Measurements from ENCODE around the gene FARP1. TPM values are rescaled to one million over a fixed set of nuclear protein-coding genes. Genes with fewer than 3 reads are reported as not detected.
"Not testable (repeated sequence)": the region's sequence is repeated elsewhere in the genome, so short reads cannot be mapped to it uniquely, and the experiment has no call there.

FARP1 gene
- polyA plus RNA-seq, 2 donors: 2.2 to 2.3 TPM

DNA sequence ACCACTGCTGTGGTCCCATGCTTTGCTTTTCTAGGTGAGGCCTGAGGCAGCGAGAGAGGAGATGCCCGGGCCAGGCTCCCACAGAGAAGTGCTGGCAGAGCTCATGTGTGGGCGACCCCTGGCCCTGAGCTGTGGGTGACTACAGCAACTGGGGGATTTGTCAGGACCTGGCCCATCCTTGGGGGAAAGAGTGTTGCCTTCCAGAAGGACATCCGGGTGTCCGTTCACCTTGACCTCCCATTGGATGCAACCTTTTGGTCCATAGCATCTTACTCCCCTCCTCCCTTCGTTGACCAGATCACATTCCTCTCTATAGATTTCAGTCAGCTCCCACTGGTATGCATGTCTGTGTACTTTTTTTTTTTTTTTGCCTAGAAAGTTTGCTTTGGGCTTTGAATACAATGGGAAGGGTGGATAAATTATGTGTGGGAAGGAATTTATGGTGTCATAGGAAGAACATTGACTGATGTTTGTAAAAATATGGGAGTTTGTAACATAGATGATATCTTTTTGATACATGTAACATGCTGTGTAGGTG is 118.3 kb downstream of the FARP1 start:
- Histone ChIP-seq H3K27ac (ENCODE audit: low read depth in 2 of 2, low read length in 1 of 2) (no peak overlapping the region), H3K9me3 (ENCODE audit: control insufficient read depth in 2 of 2, insufficient read depth in 1 of 2, low read depth in 1 of 2, low read length in 1 of 2) (no peaks in the 10 kb centered on the region), H3K36me3 (ENCODE audit: control insufficient read depth in 2 of 2, insufficient read depth in 2 of 2, low read length in 1 of 2) (no peaks in the 10 kb centered on the region), H3K4me1 (ENCODE audit: control insufficient read depth in 2 of 2, insufficient read depth in 2 of 2, low read length in 1 of 2) (no peaks in the 10 kb centered on the region), H3K4me3 (ENCODE audit: low read depth in 1 of 2, low read length in 2 of 2) (no peak overlapping the region), H3K27me3 (ENCODE audit: control insufficient read depth in 1 of 2, insufficient read depth in 2 of 2, low read length in 2 of 2) (no peaks in the 10 kb centered on the region)
- WGBS, 2 donors: 81 to 87% methylated on average over 6 of the region's 6 CpGs

DNA sequence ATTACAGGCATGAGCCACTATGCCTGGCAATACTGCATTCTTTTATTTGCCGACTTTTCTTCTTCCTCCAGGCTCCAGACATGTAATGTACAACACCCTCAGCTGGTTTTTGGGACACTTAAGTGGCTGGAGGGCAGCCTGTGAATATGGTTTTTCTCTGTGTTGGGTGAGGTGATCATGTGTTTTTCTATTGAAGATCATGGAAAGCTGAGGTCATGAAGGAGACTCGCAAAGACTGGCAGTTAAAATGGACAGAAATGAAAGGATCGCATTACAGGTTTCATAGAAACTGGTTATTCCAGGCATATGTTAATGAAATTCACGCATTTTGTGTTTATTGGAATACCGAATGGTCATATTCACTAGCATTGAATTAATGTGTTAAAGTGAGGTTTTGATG is 119.4 kb downstream of the FARP1 start:
- Histone ChIP-seq H3K27ac (ENCODE audit: low read depth in 2 of 2, low read length in 1 of 2) (no peak overlapping the region), H3K9me3 (ENCODE audit: control insufficient read depth in 2 of 2, insufficient read depth in 1 of 2, low read depth in 1 of 2, low read length in 1 of 2) (no peaks in the 10 kb centered on the region), H3K27me3 (ENCODE audit: control insufficient read depth in 1 of 2, insufficient read depth in 2 of 2, low read length in 2 of 2) (no peaks in the 10 kb centered on the region), H3K36me3 (ENCODE audit: control insufficient read depth in 2 of 2, insufficient read depth in 2 of 2, low read length in 1 of 2) (no peaks in the 10 kb centered on the region), H3K4me3 (ENCODE audit: low read depth in 1 of 2, low read length in 2 of 2) (no peak overlapping the region), H3K4me1 (ENCODE audit: control insufficient read depth in 2 of 2, insufficient read depth in 2 of 2, low read length in 1 of 2) (no peaks in the 10 kb centered on the region)
- WGBS, 2 donors: 85 to 88% methylated on average over 5 of the region's 5 CpGs

DNA sequence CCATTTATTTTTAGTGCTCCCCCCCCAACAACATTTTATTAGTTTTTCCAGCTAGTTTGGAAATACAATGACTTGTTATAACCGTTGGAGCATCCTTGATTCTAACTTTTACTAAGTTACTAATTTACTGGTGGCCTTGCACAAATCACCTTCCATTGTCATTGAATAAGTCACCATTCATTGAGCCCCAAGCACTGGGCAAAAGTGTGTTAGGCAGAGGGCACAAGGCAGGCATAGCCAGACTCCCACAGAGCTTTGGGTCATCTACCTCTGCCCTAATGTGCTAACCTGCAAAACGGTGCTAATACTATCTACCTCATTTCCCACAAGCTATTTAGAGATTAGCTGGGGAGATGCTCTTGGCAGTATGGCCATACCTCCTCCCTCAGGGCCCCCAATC is 120.9 kb downstream of the FARP1 start:
- Histone ChIP-seq H3K4me3 (ENCODE audit: low read depth in 1 of 2, low read length in 2 of 2) (no peak overlapping the region), H3K27ac (ENCODE audit: low read depth in 2 of 2, low read length in 1 of 2) (no peak overlapping the region), H3K36me3 (ENCODE audit: control insufficient read depth in 2 of 2, insufficient read depth in 2 of 2, low read length in 1 of 2) (no peaks in the 10 kb centered on the region), H3K27me3 (ENCODE audit: control insufficient read depth in 1 of 2, insufficient read depth in 2 of 2, low read length in 2 of 2) (no peaks in the 10 kb centered on the region), H3K4me1 (ENCODE audit: control insufficient read depth in 2 of 2, insufficient read depth in 2 of 2, low read length in 1 of 2) (no peaks in the 10 kb centered on the region), H3K9me3 (ENCODE audit: control insufficient read depth in 2 of 2, insufficient read depth in 1 of 2, low read depth in 1 of 2, low read length in 1 of 2) (no peaks in the 10 kb centered on the region)
- 78 to 83% methylated on average over 2 of the region's 2 CpGs for WGBS, 2 donors

DNA sequence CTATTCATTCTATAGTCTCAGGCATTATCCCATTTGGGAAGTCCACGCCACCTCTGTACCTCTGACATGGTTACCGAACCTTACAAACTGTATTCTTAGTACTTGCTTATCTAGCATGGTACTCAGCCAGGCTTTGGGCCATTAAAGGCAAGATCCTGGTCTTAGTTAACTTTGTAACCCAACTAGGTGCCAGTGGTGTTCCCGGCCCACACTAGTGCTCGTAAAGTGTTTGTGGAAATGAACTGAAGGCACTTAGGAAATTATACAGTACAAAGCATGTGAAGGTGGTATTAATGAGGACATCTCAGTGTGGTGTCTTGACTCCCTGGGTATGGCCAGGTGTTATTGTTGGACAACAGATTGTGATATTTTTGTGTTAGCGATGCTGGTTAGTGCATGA is 122.0 kb downstream of the FARP1 start:
- H3K36me3 ChIP-seq (ENCODE audit: control insufficient read depth in 2 of 2, insufficient read depth in 2 of 2, low read length in 1 of 2): no peaks in the 10 kb centered on the region
- H3K27ac ChIP-seq (ENCODE audit: low read depth in 2 of 2, low read length in 1 of 2): no peak overlapping the region
- H3K9me3 ChIP-seq (ENCODE audit: control insufficient read depth in 2 of 2, insufficient read depth in 1 of 2, low read depth in 1 of 2, low read length in 1 of 2): no peaks in the 10 kb centered on the region
- no peaks in the 10 kb centered on the region for H3K4me1 ChIP-seq (ENCODE audit: control insufficient read depth in 2 of 2, insufficient read depth in 2 of 2, low read length in 1 of 2)
- 96 to 97% methylated on average over 5 of the region's 5 CpGs for WGBS, 2 donors
- H3K4me3 ChIP-seq (ENCODE audit: low read depth in 1 of 2, low read length in 2 of 2): no peak overlapping the region
- no peaks in the 10 kb centered on the region for H3K27me3 ChIP-seq (ENCODE audit: control insufficient read depth in 1 of 2, insufficient read depth in 2 of 2, low read length in 2 of 2)

DNA sequence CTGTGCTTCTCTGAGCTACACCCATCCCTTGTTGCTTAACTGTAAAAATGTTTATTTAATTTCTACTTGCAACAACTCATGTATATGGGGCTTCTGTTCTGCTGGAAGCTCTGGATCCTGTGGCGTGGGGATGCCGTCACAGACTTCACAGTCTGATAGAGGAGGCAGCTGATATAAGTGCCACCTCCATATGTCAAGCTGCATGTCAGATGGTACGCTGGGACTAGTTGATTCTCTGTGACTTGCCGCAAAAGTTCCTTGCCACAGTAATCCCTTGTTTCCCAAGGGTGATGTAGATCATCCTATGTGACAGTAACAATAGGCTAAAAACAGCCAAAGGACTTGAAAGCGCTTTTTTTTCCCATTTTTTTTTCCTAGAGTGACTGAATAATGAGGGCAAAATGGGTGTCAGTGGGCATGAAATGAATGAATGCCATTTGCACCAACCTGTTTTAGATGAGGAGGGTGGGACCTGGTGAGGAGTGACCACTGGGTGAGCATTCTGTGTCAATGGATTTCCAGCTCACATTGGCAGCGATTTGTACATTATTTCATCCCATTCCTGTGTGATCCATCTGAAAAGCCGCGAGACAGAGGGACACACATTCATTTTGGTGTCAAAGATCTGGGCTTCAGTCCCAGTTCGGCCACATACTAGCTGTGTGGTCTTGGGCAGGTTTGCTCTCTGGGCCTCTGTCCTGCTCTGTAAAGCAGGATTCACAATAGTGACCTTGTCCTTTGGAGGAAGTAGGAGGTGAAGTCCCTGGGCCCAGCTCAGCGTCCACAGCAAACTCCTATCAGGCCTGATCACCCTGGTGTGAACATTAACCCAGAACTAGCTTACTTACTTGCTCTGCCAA is 123.0 kb downstream of the FARP1 start:
- Histone ChIP-seq H3K4me1 (ENCODE audit: control insufficient read depth in 2 of 2, insufficient read depth in 2 of 2, low read length in 1 of 2) (no peaks in the 10 kb centered on the region), H3K27me3 (ENCODE audit: control insufficient read depth in 1 of 2, insufficient read depth in 2 of 2, low read length in 2 of 2) (no peaks in the 10 kb centered on the region), H3K4me3 (ENCODE audit: low read depth in 1 of 2, low read length in 2 of 2) (no peak overlapping the region), H3K36me3 (ENCODE audit: control insufficient read depth in 2 of 2, insufficient read depth in 2 of 2, low read length in 1 of 2) (no peaks in the 10 kb centered on the region), H3K27ac (ENCODE audit: low read depth in 2 of 2, low read length in 1 of 2) (no peak overlapping the region), H3K9me3 (ENCODE audit: control insufficient read depth in 2 of 2, insufficient read depth in 1 of 2, low read depth in 1 of 2, low read length in 1 of 2) (no peaks in the 10 kb centered on the region)
- WGBS, 2 donors: 65 to 82% methylated on average over 10 of the region's 10 CpGs

DNA sequence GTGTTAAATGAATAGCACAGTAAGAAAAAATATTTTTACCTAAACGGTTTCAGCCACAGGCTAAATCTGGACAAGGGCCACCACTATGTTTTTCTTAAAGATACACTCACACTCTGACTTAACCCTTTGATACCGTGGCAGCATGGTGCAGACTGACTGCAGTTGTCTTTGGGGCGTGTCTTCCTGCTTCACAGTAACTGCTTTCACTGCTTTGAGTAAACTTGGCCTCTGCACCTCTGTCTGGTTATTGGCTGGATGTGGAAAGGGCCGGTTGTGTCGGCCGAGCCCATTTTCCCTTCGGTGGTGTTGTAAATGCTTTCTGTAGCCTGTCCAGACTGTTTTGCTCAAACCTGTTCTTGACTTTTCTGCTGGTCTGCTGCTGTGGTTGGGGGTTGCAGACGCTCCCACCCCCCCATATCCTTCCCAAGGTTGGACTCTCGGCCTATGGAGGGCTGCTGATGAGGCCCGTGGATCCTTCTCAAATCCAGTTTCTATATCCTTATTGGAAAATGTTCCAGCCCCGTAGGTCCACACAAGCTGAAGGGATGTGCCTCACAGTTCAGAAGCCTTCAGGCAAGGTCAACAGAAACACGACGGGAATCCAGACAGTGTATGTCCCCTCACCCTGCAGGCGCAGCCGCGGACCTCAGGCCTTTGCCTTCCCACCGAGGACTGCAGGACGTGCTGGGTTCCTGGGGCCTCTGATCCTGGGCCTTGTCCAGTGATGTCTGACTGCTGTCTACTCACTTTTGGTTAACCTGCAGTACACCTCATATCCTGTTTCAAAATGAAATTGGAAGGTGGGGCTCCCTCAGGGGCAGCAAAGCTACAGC is 124.4 kb downstream of the FARP1 start:
- 59 to 62% methylated on average over 18 of the region's 18 CpGs for WGBS, 2 donors
- peak overlapping the region in 1 of 2 donors; percentile 49 for H3K27ac ChIP-seq (ENCODE audit: low read depth in 2 of 2, low read length in 1 of 2)
- H3K9me3 ChIP-seq (ENCODE audit: control insufficient read depth in 2 of 2, insufficient read depth in 1 of 2, low read depth in 1 of 2, low read length in 1 of 2): no peaks in the 10 kb centered on the region
- no peak overlapping the region for H3K4me3 ChIP-seq (ENCODE audit: low read depth in 1 of 2, low read length in 2 of 2)
- H3K36me3 ChIP-seq (ENCODE audit: control insufficient read depth in 2 of 2, insufficient read depth in 2 of 2, low read length in 1 of 2): no peaks in the 10 kb centered on the region
- no peaks in the 10 kb centered on the region for H3K27me3 ChIP-seq (ENCODE audit: control insufficient read depth in 1 of 2, insufficient read depth in 2 of 2, low read length in 2 of 2)
- no peaks in the 10 kb centered on the region for H3K4me1 ChIP-seq (ENCODE audit: control insufficient read depth in 2 of 2, insufficient read depth in 2 of 2, low read length in 1 of 2)

DNA sequence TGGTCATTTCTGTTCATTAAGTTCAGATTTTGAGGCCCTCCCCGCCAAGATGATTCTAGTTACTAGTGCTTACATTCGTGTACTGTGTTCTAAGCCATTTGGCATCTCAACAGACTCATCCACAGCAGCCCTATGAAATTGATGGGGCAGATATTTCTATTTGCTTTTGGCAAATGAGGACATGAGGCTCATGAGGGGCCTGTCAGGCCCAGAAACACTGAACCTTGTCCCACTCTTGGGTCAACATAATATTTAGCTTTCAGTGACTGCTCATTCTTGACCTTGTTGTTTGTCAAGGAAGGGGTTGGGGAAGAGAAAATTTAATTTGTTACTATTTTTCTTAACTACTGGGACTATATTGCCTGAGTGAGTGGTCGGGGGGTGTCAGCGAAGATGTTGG is 126.5 kb downstream of the FARP1 start:
- no peaks in the 10 kb centered on the region for H3K4me1 ChIP-seq (ENCODE audit: control insufficient read depth in 2 of 2, insufficient read depth in 2 of 2, low read length in 1 of 2)
- H3K27me3 ChIP-seq (ENCODE audit: control insufficient read depth in 1 of 2, insufficient read depth in 2 of 2, low read length in 2 of 2): no peaks in the 10 kb centered on the region
- H3K4me3 ChIP-seq (ENCODE audit: low read depth in 1 of 2, low read length in 2 of 2): no peak overlapping the region
- WGBS, 2 donors: 91 to 93% methylated on average over 4 of the region's 4 CpGs
- H3K9me3 ChIP-seq (ENCODE audit: control insufficient read depth in 2 of 2, insufficient read depth in 1 of 2, low read depth in 1 of 2, low read length in 1 of 2): no peaks in the 10 kb centered on the region
- no peaks in the 10 kb centered on the region for H3K36me3 ChIP-seq (ENCODE audit: control insufficient read depth in 2 of 2, insufficient read depth in 2 of 2, low read length in 1 of 2)
- H3K27ac ChIP-seq (ENCODE audit: low read depth in 2 of 2, low read length in 1 of 2): no peak overlapping the region

DNA sequence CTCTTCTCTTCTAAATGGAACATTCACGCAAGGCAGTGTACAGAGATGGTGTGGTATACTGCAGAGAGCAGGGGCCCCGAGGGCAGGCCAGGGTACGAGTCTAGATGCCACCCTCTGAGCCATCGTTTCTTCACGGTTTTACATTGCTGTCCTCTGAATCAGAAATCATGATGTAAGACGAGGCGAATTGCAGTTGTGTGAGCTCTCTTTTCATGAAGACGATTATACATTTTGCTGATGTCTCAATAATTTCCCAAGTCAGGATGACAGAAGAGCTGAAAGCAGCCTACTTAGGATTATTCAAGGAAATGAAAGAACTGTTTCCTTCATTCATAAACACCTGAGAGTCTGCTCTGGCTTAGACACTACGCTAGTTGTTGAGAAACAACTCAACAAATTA is 127.9 kb downstream of the FARP1 start:
- H3K9me3 ChIP-seq (ENCODE audit: control insufficient read depth in 2 of 2, insufficient read depth in 1 of 2, low read depth in 1 of 2, low read length in 1 of 2): no peaks in the 10 kb centered on the region
- WGBS, 2 donors: 94 to 96% methylated on average over 9 of the region's 9 CpGs
- no peak overlapping the region for H3K27ac ChIP-seq (ENCODE audit: low read depth in 2 of 2, low read length in 1 of 2)
- no peaks in the 10 kb centered on the region for H3K36me3 ChIP-seq (ENCODE audit: control insufficient read depth in 2 of 2, insufficient read depth in 2 of 2, low read length in 1 of 2)
- H3K4me3 ChIP-seq (ENCODE audit: low read depth in 1 of 2, low read length in 2 of 2): no peak overlapping the region
- no peaks in the 10 kb centered on the region for H3K27me3 ChIP-seq (ENCODE audit: control insufficient read depth in 1 of 2, insufficient read depth in 2 of 2, low read length in 2 of 2)
- no peaks in the 10 kb centered on the region for H3K4me1 ChIP-seq (ENCODE audit: control insufficient read depth in 2 of 2, insufficient read depth in 2 of 2, low read length in 1 of 2)

DNA sequence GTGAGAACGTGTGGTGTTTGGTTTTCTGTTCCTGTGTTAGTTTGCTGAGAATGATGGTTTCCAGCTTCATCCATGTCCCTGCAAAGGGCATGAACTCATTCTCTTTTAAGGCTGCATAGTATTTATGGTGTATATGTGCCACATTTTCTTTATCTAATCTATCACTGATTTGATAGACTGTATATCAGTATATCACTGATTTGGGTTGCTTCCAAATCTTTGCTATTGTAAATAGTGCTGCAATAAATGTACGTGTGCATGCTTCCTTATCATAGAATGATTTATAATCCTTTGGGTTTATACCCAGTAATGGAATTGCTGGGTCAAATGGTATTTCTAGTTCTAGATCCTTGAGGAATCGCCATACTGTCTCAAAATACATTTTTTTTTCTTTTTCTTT is 128.8 kb downstream of the FARP1 start:
- H3K9me3 ChIP-seq (ENCODE audit: control insufficient read depth in 2 of 2, insufficient read depth in 1 of 2, low read depth in 1 of 2, low read length in 1 of 2); H3K4me1 ChIP-seq (ENCODE audit: control insufficient read depth in 2 of 2, insufficient read depth in 2 of 2, low read length in 1 of 2); H3K27me3 ChIP-seq (ENCODE audit: control insufficient read depth in 1 of 2, insufficient read depth in 2 of 2, low read length in 2 of 2); H3K36me3 ChIP-seq (ENCODE audit: control insufficient read depth in 2 of 2, insufficient read depth in 2 of 2, low read length in 1 of 2); H3K27ac ChIP-seq (ENCODE audit: low read depth in 2 of 2, low read length in 1 of 2); H3K4me3 ChIP-seq (ENCODE audit: low read depth in 1 of 2, low read length in 2 of 2): not testable (repeated sequence)
- 64 to 86% methylated on average over 3 of the region's 3 CpGs for WGBS, 2 donors
